Activated CD8-positive, alpha-beta memory T cell treated with anti-CD3 and anti-CD28 coated beads for 36 hours (primary cell): ENCODE data around the gene SLX9. TPM values are rescaled to one million over a fixed set of nuclear protein-coding genes. Genes with fewer than 3 reads are reported as not detected.

Experiments used
- CTCF ChIA-PET: fragments of 350-600 bp; sonication (Branson Sonifier 250); formaldehyde crosslinking; loops from one replicate; lab custom pipeline; 2021; ENCODE audit warnings: antibody characterized with exemption; lab: Charles Lee
- POLR2A ChIA-PET: fragments of 350-600 bp; sonication (Branson Sonifier 250); formaldehyde crosslinking; loops from one replicate; lab custom pipeline; 2021; ENCODE audit warnings: antibody characterized with exemption; lab: Charles Lee
- total RNA-seq, 2 experiments: library from RNA; stranded (reverse); gene quantifications; one replicate each; pipeline ENCODE4 v1.2.3, GENCODE V29; 2021

The SLX9 gene
- total RNA-seq, 2 experiments from 2014 or later, result 77.1 to 83.3 TPM

DNA sequence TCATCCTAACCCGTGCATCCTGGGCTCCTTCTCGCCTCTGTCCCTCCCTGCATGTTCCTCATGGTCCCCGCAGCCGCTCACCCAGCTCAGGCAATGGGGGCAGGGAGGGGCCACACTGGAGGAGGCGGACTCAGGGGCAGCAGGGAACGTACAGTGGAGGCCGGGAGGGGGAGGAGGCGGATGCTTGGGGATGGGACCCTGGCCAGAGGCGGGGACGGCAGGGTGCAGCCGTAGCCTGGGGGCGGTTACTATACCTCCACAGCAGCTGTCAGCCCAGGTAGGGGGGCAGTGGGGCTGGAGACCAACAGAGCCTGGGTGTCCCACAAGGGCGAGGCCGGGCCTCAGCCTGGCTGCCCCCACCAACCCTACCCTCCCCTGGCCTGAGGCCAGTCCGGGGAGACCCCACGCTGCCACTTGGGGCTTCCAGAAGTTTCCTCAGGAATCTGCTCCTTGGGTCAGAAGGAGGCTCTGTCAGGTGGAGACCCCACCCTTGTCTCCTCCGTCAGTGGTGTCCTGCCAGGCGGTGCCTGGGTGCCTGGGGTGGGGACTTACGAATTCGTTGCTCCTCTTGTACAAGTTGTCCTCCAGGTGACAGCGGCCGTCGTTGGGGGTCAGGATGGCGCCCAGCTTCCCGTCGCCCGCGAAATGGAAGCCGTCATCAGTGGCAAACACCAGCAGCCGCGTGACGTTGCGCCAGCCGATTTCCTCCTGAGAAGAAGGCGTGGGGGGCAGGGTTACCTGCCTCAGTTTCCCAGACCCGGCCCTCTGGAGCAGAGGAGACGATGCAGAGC lies 39.9 kb upstream of the SLX9 start:
- ChIA-PET POLR2A (no interaction called here), CTCF (no interaction called here)

DNA sequence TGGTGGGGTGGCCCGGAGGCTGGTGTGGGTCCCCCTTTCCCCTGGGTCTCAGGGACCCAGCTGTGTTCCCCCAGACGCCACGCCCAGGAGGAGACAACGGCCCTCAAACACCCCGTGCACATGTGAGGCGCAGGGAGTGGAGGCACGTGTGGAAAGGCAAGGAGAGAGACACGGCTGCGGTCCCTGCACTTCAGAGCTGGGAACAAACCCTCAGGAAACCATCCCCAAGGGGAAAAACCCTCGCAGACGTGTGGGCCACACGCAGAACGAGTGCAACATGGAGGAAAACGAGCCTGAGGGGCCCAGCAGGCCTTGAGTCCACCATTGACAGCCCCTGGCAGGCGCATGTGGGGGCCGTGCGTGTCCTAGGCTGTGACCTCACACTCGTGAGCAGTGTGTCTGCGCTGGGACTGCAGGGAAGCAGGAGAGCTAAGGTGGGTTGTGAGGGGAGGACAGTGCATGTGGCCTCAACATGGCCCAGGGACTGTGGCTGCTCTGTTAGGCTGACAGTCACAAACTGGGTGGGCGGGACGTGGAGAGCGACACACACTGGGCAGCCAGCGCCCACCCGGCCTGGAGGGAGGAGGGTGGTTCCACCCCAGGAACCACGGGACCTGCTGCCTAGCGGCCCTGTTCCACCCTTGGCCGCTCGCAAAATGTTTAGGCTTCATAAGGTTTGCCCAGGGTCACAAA lies 39.1 kb upstream of the SLX9 start:
- POLR2A ChIA-PET, result no interaction called here
- CTCF ChIA-PET, result interaction anchor here (0.5 to 1.4 kb wide), 2 partner anchors 13 to 34 kb away, joined by 3 to 4 read pairs; no protein-coding TSS in a partner anchor

DNA sequence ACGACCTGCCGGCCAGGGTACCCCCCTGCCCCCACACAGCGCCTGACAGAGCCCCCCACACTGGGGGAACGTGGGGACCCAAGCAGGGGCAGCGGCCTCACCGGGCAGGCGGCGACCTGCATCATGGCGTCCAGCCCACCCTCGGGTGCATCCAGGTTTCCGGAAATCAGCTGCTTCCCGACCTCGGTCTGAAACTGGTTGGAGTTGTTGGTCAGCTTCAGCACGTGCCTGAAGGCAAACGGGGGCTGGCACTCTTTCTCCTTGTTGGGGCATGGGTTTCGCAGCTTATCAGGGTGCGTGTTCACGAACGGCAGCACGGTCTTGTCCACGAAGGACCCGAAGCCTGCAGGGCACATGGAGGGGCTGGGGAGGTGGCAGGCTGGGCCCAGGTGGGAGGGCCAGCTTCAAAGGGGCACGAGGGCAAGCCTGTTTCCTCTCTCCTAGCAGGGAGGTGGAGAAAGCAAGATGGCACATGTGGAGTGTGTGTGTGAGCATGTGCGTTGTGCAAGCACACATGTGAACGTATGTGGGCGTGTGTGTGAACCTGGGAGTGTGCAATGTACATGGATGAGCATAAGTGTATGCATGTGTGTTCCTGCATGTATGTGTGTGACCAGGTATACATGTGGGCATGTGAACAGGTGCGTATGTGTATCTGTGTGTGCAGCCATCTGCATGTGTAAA lies 38.3 kb upstream of the SLX9 start:
- POLR2A ChIA-PET, result no interaction called here

DNA sequence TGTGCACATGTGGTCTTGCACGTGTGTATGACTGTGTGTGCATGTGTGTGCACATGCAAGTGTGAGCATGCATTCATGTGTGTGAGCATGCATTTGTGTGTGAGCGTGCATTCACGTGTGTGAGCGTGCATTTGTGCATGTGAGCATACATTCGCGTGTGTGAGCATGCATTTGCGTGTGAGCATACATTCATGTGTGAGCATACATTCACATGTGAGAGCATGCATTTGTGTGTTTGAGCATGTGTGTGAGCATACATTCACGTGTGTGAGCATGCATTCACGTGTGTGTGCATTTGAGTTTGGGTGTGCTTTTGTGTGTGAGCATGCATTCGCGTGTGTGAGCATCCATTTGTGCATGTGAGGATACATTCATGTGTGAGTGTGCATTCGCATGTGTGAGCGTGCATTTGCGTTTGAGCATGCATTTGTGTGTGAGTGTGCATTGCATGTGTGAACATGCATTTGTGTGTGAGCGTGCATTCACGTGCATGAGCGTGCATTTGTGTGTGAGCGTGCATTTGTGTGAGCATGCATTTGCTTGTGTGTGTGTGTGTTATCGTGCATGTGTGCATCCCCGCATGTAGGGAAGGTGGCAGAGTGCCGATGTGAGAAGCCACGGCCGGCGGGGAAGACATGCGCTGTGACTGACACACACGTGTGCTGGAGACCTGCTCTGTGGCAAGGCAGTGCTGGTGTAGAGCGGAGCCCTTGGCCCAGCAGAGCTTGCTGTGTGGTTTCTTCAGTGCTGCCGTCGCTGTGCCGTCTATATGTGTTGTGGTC lies 37.4 kb upstream of the SLX9 start:
- CTCF ChIA-PET, result interaction anchor here (1.4 kb wide), 1 partner anchor 12 kb away, joined by 4 read pairs; no protein-coding TSS in a partner anchor
- POLR2A ChIA-PET, result no interaction called here

More for the DNA sequence above, 38.3 kb upstream of the SLX9 start:
- CTCF ChIA-PET, result interaction anchor here (1.4 kb wide), 1 partner anchor 13 kb away, joined by 4 read pairs; no protein-coding TSS in a partner anchor

DNA sequence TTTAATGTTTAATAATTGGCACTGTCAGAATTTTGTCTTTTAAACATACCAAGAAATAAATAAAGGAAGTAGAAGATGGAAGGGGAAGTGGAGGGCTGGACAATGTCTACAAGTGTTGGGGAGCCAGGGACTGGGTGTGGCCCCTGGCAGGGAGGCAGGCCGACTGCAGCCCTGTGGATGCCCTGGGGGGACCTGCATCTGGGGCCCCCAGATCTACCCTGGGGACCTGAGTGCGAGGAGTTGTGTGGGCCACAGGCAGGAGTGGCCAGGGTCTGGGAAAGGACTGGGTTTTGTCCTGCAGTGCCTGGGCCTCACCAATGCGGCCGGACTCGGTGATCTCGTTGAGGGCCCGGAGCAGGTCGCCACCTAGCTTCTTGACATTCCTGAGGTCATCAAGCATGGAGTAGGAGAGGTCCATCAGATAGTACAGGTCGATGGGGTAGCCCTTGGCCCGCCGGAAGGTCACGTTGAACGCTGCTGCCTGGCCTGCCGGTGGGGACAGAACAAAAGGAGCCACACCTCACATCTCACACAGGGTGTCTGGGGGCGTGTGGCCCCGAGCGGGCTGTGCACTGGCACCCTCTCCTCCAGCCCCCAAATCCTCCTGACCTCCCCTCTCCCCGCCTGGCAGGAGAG lies 36.7 kb upstream of the SLX9 start:
- POLR2A ChIA-PET, result no interaction called here
- CTCF ChIA-PET, result no interaction called here

DNA sequence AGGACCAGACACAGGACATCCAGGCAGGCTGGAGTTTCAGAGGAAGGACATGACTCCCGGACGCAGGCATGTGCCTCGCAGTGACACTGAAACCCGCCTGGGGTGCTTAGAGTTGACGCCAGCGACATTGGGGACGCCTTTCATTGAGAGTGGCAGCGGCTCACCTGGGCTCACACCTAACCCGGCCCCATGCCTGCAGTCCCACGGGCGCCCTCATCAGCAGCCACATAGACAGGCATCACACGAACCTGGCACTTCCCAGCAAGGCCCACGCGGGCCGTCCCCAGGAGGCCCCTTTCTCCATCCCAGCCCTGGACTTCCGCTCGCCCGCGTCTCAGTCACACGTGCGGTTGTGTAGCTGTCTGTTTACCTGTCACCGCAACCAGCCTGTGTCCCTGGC lies 36.1 kb upstream of the SLX9 start:
- POLR2A ChIA-PET, result no interaction called here
- CTCF ChIA-PET, result no interaction called here

DNA sequence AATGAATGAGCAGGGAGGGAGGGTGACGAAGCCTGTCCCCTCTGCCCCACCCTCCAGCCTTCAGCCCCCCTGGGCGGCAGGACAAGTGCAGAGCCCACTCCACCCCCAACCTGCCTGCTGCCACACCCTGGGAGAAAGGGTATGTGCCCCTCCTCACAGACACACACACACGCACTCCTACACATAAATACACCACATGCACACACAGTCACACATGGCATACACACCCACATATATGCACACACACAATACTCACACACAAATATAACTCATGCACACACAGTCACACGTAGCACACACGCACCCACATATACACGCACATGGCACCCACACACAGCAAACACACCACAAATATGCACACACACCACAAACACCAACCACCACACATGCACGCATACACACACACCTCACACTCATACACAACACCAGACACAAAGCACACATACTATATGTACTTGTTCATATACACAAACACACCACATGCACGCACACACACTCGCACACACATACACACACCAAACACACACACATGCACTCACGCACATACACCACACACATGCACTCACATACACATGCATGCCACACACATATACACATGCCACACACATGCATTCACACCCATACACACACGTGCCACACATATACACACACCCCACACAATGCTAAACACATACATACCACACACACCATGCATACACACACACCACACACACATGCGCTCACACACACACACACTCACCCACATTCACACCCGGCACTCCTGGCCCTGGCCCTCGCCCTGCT lies 35.5 kb upstream of the SLX9 start:
- ChIA-PET POLR2A (no interaction called here), CTCF (no interaction called here)

DNA sequence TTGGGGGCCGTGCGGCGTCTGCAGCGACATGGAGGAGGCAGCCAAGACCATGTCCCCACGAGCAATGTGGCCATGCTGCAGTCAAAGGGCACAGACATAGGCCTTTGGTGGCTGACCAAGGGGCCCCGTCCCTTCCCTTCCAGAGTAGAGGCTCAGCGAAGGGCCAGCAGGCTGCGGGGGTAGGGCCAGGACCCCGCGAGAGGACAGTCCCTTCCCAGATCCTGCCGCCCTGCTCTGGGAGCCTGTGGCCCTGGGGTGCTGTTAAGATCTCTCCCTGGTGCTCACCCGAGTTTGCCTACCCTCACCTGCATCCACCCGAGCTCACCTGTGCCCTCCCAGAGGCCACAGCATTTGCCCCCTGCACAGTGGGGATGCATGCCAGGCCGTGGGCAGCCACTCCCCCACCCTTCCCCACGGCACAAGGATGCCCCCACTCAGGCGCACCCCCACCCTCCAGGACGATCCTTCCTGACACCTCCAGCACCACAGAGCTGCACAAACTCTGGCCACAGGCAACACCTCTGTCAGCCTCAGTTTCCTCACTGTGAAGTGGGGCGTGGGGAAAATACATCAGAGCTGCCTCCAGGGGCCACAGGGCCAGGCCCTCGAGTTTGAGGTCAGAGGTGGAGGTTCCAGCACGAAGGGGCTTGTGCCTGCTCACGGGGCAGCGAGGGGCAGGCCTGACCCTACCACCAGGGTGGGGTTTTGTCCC lies 34.7 kb upstream of the SLX9 start:
- CTCF ChIA-PET, result no interaction called here
- POLR2A ChIA-PET, result interaction anchor here (0.6 kb wide), 1 partner anchor 24 kb away, joined by 3 read pairs; no protein-coding TSS in a partner anchor

DNA sequence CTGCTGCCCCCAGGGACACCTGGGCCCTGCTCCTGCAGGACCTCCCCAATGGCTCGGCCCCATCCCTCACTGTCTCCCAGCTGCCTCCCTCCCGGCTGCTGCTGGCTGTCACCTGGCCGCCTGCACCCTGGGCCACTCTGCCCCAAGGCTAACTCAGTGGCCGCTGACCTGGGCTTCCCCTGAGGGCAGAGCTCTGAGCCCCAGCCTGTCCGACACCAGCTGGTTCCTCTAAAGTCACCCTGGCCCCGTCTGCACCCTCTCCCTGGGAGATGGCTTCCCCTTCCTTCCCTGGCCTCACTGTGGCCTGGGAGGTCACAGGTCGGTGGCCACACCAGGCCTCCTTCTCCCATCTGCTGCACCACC lies 34.1 kb upstream of the SLX9 start:
- CTCF ChIA-PET, result no interaction called here
- POLR2A ChIA-PET, result interaction anchor here (0.6 kb wide), 1 partner anchor 24 kb away, joined by 3 read pairs; no protein-coding TSS in a partner anchor

DNA sequence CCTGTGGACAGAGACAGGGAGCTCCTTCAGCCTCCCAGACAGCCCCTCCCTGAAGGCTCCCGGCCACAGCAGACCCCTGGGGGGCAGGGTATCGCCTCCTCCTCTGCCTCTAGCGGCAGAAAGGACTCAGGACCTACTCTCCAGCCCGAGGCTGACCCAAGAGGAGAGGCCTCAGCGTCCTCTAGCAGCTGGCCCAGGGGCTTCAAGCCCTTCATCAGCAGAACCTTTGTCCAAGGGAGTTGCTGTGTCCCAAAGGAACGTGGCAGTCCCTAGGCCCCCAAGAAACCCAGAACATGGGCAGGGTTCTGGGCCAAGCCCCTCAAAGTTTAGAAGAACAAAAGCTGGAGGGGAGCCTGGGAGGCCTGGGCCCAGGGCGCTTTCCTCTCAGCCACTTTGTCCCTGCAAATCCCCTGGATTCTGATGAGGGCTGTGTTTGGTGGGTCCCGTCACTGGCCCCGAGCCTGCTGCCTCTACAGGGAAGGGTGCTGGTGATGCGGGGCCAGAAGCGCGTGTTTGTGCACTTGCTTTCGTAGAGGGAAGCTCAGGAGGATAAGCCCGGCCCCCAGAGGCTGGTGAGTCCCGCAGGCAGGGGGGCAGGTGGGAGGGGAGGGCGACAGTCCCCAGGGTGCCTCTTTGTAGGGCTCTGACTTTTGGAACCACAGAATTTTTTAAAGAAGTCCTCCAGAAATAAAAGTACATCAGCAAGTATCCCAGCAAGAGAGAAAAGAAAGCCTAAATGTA lies 32.4 kb upstream of the SLX9 start:
- POLR2A ChIA-PET, result interaction anchor here (2.2 kb wide), 1 partner anchor 20 kb away, joined by 11 read pairs; no protein-coding TSS in a partner anchor
- CTCF ChIA-PET, result interaction anchor here (0.5 to 1.1 kb wide), 3 partner anchors 24 to 1291 kb away, joined by 3 to 4 read pairs (median 4); no protein-coding TSS in a partner anchor

DNA sequence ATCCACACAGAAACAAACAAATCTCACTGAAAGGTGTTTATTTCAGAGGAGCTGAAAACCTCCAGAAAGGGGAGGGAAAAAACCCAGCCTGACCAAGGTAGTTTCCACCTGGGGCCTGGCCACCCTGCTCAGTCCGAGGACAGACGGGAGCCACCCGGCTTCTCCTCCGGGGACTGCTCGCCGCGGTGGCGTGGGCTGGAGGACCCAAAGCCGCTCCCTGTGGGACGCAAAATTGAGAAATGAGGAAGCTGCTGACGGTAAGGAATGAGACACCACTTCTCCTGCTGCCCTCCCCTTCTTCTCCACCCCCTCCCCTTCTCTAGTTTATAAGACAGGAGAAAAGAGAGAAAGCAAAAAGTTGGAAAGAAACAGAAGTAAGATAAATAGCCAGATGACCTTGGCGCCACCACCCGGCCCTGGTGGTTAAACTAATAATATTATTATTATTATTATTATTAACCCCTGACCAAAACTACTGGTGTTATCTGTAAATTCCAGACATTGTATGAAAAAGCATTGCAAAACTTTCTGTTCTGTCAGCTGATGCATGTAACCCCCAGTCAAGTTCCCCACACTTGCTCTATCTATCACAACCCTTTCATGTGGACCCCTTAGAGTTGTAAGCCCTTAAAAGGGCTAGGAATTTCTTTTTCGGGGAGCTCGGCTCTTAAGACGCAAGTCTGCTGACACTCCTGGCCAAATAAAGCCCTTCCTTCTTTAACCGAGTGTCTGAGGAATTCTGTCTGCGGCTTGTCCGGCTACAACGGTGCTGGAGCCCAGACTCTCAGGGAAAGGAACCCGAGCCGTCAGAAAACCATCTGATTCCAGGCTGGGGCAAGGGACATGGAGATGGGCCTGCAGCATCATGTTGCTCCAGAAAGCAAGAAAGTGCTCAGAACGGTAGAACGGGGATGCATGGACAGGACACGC lies 31.6 kb upstream of the SLX9 start:
- ChIA-PET POLR2A (interaction anchor here (2.2 kb wide), 1 partner anchor 19 kb away, joined by 11 read pairs; no protein-coding TSS in a partner anchor), CTCF (interaction anchor here (0.5 to 1.1 kb wide), 3 partner anchors 24 to 1291 kb away, joined by 3 to 4 read pairs (median 4); no protein-coding TSS in a partner anchor)

DNA sequence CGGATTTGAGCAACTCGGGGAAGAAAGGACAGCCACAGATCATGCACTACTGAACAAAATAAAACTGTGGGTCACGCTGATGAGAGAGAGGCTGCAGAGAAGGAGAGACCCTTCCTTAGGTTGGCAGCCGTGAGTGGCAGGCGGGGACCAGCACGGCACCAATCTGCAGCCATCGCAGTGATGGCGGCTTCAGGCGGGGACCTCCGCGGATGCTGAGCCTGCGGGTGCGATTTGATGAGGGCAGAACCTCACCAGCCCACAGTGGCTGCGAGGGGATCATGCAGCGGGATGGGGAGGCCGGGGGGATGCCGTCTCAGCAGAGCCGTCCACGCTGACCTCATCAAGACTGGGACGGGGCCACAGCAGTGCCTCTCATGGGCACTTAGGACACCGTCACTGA lies 30.9 kb upstream of the SLX9 start:
- POLR2A ChIA-PET, result no interaction called here
- CTCF ChIA-PET, result interaction anchor here (1.5 kb wide), 1 partner anchor 19 kb away, joined by 3 read pairs; no protein-coding TSS in a partner anchor

DNA sequence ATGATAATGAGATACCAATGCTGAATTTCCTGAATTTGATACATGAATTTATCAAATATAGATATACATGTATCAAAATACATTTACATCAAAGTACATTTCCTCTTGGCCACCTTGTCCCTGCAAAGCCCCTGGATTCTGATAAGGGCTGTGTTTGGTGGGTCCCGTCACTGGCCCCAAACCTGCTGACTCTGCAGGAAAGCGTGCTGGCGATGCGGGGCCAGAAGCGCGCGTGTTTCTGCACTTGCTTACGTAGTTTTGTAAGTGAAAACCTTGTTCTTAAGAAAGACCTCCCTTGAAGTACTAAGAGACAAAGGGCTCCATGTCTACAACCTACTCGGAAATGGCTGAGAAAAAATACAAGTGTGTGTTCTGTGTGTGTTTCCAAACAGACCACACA lies 30.1 kb upstream of the SLX9 start:
- ChIA-PET POLR2A (interaction anchor here (2.2 kb wide), 1 partner anchor 18 kb away, joined by 6 read pairs; no protein-coding TSS in a partner anchor), CTCF (interaction anchor here (1.5 kb wide), 1 partner anchor 18 kb away, joined by 3 read pairs; no protein-coding TSS in a partner anchor)

DNA sequence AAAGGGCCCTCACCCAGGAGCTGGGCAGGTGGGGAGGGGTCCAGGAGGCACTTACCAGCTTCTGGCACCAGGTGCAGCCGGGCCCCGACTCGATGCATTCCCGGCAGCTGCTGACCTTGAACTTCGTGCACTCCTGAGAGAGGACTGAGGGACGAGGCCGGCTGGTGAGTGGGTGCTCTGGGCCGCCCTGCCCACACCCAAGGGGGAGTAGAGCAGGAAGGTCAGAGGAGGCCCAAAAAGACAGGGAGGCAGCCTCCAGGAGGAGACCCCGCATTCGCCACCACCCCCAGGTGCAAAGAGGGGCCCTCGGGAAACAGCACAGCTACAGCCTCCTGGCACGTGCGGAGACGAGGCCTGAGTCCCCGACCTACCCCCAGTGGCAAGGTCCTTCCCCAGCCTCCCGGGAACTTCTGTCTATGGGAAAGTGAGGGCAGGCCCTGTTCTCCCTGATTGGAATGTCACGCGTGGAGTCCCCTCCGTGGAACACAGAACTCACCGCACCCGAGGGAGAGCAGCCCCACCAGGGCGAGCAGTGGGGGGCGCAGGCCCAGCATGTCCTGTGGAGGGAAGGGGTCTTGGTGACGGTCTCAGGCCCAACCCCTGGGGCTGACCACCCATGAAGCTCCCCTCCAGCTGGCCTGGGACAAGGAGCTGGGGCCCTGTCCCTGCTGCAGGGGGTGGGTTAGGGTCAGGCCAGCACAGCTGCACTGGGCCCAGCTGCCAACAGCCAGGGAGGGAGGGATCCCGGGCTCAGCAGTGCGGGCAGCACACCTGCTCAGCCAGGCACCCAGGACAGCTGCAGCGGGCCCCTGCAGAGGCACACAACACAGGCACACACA lies 29.4 kb upstream of the SLX9 start:
- ChIA-PET CTCF (interaction anchor here (0.6 to 1.5 kb wide), 5 partner anchors 15 to 30 kb away, joined by 3 read pairs; partner anchors contain the start of gene SLX9), POLR2A (interaction anchor here (2.2 kb wide), 1 partner anchor 17 kb away, joined by 6 read pairs; no protein-coding TSS in a partner anchor)
